NCI-H2196 (cell line): ENCODE measurements around the gene MAN2A2.
A peak's percentile ranks its signal among the peaks of the same experiment; 100 is the strongest.

Source experiments
- DNase-seq: peaks from one replicate; lab custom pipeline; 2025; ENCODE audit not compliant: unreplicated experiment; lab: John Stamatoyannopoulos, UW

Gene MAN2A2

DNA sequence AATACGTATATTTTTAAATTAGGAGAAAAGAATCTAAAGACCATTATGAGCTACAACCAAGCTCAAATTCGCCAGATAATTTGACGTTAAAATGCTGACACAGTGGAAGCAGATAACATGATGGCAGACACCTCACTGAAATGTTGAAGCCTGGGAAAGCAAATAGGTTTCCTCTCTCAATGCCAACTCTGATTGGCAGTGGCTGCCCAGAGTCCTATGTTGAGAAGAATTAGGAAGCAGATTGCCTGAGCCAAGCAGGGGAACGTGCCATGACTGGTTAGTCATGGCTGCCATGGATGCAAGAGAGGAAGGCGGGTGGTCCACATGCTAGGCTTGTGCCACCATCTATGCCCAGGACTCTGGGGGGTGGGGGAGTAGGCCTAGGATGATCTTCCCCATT, 35.2 kb downstream of the MAN2A2 start:
- DNase-seq, result no peak

DNA sequence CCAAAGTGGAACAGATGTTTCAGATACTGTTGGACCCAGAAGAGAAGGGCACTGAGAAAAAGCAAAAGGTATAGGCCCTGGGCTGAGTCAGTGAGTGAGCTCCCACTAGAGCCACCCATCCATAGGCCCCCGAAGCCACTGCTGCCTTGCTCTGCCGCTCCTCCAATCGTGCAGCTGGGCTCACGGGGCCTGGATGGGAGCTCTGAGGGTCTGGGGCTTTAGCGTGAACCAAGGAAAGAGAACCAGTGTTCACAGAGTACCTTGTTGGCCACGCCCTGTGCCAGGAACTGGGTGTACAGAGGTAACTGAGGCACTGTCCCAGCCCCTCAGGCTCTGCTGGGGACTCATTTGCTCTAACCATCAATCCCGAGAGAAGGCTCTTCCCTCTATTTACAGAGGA, 36.7 kb downstream of the MAN2A2 start:
- no peak for DNase-seq

DNA sequence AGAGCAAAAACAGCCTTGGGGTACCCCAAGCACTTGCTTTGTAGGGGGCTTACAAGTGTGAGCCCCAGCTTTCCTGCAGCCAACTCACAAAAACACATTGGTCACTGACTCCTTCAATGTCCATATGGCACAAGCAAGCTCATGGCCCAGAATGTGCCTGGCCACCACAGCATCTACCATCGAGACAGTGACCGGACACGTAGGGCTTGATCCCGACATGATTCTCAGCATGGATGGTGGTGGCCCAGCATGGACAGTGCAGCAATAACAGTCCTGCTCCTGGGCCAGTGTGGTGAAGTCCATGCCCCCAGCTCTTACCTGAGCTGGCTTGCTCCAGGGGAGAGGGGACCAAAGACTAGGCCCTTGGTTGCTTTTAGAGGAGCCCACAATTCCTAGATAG, 37.9 kb downstream of the MAN2A2 start:
- no peak for DNase-seq

DNA sequence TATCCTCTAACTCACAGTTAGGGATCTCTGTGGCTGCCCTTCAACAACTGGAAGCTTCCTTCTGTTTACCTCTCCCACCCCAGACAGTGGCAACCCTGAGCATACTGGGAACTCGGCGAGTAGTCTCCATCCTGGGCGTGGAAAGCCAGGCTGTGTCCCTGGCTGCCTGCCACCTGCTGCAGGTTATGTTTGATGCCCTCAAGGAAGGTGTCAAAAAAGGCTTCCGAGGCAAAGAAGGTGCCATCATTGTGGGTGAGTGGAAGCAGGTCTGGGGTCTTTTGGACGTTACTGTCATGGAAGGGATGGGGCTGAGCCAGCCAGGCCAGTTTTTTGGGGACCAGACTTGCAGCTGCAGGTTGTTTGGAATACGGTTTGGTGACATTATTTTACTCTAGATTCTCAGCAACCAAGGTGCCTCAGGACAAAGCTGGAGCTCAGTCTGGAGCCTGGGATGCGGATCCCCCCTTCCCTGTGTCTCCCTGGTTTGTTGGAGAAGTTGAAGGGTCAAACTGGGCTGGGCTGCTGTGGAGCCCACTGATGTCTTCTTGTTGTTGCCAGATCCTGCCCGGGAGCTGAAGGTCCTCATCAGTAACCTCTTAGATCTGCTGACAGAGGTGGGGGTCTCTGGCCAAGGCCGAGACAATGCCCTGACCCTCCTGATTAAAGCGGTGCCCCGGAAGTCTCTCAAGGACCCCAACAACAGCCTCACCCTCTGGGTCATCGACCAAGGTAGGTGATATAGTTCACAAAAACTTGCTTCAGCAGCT, 39.4 kb downstream of the MAN2A2 start:
- no peak for DNase-seq

DNA sequence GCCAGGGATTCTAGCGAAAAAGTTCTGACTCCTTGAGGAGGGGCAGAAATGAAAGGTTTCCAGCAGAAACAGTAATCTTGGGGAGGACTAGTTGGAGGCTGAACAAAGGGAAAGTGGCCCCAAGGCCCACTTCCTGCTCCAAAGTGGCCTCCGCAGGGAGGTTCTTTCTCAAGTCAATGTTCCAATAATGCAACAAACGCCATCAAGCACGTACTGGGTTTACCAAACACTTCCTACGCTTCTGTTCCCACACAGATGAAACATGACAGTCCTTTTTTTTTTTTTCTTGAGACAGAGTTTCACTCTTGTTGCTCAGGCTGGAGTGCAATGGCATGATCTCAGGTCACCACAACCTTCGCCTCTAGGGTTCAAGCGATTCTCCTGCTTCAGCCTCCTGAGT, 42.0 kb downstream of the MAN2A2 start:
- no peak for DNase-seq

DNA sequence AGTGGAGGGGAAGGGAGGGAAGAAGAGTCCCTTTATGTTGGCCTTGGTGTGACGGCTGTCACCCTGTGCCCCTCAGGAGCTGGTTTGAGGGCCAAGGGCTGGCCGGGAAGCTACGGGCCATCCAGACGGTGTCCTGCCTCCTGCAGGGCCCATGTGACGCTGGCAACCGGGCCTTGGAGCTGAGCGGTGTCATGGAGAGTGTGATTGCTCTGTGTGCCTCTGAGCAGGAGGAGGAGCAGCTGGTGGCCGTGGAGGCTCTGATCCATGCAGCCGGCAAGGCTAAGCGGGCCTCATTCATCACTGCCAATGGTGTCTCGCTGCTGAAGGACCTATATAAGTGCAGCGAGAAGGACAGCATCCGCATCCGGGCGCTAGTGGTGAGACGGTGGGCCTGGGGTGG, 43.4 kb downstream of the MAN2A2 start:
- no peak for DNase-seq

DNA sequence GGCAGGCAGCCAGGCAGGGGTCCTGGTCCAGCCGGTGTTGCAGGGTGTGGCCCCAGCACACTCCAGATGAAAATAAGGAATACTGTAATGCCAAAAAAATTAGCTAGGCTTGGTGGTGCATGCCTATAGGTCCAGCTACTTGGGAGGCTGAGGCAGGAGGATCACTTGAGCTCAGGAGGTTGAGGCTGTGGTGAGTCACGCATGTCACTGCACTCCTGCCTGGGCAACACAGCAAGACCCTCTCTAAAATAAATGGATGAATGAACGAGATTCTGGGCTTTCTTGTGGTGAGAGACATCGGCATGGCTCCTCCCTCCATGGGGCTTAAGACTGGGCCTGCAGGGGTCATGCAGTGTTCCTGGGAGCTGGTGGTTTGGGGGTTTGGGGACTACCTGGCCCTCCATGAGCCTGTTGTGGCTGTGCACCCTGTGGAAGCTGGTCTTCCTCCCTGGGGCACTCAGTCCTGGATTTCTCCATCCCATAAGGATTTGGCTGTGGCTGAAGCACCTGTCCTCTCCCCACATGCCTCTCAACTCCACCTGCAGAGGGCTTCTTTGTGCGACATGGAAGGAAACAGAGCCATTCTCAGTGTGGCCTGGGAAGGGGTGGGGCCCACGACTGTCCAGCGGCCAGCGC, 44.0 kb downstream of the MAN2A2 start:
- DNase-seq, result no peak

DNA sequence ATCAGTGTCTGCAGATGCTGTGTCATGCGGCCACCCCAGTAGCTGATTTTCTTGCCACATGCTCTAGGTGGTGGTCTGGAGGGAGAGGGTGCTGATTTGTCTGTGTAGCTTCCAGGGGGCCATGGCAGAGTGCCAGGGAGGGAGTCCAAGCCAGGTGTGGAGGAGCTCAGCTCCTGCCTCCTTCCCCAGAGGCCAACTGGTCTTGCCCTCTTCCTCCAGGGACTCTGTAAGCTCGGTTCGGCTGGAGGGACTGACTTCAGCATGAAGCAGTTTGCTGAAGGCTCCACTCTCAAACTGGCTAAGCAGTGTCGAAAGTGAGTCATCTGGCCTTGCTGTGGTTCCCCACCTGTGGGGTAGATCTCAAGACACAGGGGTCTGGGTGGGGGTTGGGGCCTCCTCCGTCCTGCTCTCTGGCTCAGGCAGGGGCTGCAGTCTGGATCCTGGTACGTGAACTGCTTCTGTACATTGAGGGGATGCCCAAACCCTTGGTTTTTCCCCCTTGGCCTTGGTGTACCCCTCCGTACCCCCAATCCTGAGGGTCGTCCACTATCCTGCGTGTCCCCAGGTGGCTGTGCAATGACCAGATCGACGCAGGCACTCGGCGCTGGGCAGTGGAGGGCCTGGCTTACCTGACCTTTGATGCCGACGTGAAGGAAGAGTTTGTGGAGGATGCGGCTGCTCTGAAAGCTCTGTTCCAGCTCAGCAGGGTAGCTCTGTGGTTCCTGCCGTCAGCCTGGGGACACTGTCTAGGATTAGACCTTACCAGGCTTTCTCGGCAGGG, 44.7 kb downstream of the MAN2A2 start:
- DNase-seq, result no peak

DNA sequence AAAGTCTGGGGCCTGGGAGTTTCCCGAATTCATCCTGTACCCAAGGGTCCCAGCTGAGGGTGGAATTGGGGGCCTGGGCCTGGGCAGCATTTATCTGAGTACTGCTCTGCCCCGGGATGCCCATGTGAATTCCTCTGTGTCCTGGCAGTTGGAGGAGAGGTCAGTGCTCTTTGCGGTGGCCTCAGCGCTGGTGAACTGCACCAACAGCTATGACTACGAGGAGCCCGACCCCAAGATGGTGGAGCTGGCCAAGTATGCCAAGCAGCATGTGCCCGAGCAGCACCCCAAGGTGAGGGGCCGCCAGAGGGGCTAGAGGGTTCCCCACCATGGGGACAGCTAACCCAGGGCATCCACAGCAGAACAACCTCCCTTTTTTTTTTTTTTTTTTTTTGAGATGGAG, 45.4 kb downstream of the MAN2A2 start:
- no peak for DNase-seq

DNA sequence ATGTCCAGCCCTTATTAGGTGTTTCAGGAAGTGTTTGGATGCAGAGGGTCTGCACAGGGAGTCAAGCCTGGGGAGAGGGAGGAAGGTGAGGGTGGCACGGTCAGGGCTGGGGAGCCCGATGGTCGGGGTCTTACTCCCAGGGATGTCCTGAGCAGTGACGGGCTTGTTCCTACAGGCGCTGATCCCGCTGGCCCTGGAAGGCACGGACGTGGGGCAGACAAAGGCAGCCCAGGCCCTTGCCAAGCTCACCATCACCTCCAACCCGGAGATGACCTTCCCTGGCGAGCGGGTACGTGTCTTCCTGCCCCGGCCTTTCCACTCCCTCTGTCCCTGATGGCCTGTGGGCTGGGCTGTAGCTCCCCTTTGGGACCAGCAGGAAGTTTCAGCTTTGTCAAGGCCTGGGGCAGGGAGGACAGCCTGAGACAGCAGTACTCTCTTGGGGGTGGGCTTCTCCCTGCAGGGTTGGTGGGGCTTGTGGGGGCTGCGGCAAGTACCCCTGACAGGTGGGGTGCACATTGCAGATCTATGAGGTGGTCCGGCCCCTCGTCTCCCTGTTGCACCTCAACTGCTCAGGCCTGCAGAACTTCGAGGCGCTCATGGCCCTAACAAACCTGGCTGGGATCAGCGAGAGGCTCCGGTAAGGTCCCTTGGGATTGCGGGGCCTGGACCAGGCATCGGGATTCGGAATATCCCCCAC, 47.0 kb downstream of the MAN2A2 start:
- no peak for DNase-seq

DNA sequence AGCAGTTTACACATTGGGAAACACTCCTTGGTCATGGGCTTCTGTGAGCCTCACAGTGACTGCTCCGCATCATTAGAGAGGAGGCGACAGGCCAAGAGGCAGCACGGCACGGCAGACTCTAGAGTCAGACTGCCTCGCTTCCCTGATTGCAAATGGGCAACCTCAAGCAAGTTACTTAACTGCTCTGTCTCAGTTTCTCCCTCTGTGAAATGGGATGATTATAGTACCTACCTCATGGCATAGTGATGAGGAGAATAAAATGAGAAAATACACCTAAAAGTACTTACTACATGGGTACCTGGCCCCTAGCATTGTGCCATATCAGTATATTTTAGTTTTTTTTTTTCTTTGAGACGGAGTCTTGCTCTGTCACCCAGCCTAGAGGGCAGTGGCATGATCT, 47.6 kb downstream of the MAN2A2 start:
- DNase-seq, result no peak

DNA sequence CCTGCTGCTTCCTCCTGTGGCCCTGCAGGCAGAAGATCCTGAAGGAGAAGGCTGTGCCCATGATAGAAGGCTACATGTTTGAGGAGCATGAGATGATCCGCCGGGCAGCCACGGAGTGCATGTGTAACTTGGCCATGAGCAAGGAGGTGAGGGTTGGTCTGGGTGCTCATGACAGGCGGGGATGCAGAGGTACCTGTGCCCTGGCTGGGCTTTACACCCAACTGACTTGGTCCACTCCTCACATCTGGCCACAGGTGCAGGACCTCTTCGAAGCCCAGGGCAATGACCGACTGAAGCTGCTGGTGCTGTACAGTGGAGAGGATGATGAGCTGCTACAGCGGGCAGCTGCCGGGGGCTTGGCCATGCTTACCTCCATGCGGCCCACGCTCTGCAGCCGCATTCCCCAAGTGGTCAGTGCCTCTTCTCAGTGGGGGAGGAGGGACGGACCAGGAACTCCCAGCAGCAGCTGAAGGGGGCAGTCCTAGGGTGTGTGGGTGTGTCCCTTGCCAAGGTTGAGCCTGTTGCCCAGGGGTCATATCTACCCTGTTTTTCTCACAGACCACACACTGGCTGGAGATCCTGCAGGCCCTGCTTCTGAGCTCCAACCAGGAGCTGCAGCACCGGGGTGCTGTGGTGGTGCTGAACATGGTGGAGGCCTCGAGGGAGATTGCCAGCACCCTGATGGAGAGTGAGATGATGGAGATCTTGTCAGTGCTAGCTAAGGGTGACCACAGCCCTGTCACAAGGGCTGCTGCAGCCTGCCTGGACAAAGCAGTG, 50.0 kb downstream of the MAN2A2 start:
- DNase-seq, result no peak

DNA sequence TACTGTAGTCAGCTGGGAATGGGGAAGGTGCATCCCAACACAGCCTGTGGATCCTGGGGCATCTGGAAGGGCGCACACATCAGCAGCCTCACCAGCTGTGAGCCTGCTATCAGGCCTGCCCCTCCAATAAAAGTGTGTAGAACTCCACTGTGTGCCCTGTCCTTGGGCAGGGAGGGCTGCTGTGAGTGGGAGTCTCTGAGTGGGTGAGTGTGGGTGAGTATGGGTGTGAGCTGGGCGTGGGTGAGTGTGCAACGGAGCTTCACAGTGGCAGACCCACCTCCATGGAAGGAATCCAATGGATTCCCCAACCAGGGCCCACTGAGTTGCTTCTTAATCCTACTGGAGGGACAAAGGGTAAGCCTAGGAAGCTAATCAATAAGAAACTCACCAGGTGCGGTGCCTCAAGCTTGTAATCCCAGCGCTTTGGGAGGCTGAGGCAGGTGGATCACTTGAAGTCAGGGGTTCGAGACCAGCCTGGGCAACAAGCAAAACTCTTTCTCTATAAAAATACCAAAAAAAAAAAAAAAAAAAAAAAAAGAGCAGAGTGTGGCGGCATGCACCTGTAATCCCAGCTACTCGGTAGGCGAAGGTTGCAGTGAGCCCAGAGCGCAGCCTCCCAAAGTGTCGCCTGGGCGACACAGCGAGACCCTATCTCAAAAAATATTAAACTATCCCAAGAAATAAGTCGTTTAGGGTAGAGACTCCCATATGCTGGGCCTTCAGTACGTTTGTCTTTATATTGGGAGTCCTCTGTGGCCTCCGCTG, 51.0 kb downstream of the MAN2A2 start:
- DNase-seq, result no peak

DNA sequence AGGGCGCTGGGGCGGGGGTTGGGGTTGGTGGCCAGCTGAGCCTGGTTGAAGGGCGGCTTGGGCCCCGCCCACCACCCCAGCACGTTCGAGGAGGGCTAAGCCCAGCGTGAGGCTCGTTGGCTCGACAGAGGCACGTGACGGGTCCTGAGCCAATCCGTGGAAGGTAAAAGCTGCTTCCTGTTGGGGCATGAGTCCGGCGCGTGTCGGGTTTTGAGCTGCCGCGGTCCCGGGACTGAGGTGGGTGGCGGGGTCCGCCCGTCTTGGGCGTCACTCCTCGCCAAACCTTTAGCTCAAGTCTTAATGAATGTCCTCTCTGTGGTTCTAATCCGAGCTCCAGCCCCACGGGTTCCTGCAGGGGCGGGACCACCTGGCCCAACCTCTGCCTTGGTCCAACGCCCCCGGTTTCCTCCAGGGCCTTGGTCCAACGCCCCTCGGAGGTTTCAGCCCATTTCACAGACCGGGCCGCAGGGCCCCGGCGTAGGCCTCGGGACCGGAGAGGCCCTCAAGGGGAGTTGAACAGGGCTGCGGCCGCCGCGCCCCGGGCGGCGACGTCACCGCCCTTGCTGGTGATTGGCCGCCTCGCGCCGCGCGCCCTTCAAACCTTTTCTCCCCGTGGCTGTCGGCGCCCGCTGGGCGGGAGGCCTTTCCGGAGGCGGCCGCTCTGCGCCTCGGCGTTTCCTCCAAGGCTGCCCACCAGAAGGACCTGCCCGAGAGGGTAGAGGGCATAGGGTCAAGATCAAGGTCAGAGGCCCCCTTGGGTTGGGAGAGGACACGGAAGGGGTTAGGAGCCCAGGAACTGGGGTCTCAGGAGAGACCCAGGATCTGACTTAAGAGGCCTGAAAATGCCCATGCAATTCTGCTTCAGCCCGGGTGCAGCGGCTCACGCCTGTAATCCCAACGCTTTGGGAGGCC, 51.9 kb downstream of the MAN2A2 start, which contains the start of gene RCCD1:
Gene RCCD1 (plus strand): TSS at position 173 of the 912 bp plus-strand sequence. CDS start 1,851 bp downstream, outside the sequence.
- DNase-seq, result no peak

DNA sequence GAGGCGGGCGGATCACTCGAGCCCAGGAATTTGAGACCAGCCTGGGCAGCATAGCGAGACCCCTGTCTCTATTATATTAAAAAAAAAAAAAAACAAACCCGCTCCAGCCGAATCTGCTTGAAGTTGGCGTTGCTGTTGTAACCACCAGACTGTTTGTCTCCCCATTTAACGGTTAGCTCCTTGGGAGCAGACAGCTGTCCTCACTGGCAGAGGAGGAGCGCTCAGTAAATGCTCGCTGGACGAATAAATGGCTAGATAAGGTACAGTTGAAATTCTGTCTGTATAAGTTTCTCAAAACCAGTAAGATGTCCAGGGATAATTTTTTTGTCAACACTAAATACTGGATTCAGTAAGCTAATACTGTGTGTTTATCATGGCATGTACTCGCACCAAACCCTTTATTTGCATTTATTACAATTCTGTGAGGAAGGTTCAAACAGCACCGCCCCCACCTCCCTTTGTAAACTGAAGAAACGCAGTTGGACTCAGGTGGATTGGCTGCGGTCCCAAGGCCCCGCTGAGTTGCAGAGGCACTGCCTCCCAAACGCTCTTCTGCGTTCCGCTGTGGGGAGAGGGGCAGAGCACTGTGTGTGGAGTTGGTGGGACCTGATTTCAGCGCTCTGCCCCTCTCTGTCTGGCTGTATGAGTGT, 52.6 kb downstream of the MAN2A2 start:
- DNase-seq, result no peak

DNA sequence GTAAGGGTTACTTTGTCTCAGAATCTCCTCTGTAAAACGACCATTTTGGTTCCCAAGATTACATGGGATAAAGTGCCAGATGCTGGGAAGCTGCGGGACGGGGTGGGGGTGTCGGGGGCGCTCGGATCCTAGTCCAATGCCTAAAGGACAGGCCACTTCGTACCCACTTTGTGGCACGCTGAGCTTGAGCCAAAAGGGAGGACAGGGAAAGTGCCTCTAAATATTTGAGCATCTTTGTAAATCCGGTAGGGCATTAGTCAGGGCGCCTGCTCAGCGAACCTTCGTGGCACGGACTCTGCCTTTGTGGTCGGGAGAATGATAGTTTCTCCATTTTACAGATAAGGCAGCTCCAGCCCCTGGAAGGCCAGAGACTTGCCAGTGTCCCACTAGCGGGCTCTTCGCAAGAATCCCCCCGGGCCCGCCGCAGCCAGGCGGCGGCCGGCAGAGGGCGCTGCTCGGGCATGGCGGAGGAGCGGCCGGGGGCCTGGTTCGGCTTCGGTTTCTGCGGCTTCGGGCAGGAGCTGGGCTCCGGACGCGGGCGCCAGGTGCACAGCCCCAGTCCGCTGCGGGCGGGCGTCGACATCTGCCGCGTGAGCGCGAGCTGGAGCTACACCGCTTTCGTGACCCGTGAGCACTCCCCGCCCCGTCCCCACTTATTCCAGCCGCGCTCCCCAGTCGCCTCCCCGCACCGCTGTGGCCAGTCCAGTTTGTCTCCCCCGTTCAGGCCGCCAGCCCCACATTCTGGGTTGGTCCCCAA, 53.4 kb downstream of the MAN2A2 start:
- DNase-seq, result peak; percentile 70

DNA sequence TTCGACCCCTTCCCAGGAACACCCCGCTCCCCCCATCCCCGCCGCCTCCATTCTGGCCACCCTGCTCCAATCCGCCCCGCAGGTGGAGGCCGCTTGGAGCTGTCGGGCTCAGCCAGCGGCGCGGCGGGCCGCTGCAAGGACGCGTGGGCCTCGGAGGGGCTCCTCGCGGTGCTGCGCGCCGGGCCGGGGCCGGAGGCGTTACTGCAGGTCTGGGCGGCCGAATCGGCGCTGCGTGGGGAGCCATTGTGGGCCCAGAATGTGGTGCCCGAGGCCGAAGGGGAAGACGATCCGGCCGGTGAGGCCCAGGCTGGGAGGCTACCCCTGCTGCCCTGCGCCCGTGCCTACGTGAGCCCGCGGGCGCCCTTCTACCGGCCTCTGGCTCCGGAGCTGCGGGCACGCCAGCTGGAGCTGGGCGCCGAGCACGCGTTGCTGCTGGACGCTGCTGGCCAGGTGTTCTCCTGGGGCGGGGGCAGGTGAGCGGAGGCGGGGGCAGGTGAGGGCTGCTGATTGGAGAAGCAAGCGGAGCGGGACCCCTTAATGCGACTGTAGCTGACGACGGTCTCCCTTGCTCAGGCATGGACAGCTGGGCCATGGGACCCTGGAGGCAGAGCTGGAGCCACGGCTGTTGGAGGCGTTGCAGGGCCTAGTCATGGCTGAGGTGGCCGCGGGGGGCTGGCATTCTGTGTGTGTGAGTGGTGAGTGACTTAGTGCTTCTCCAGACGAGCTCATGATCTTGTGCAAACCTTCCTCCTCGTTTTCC, 54.1 kb downstream of the MAN2A2 start:
- DNase-seq, result peak; percentile 5
